Measurements from ENCODE around the gene GRK1. TPM values are rescaled to one million over a fixed set of nuclear protein-coding genes. Genes with fewer than 3 reads are reported as not detected.

The GRK1 gene
- total and polyA plus RNA-seq, 10 donors, result not detected

DNA sequence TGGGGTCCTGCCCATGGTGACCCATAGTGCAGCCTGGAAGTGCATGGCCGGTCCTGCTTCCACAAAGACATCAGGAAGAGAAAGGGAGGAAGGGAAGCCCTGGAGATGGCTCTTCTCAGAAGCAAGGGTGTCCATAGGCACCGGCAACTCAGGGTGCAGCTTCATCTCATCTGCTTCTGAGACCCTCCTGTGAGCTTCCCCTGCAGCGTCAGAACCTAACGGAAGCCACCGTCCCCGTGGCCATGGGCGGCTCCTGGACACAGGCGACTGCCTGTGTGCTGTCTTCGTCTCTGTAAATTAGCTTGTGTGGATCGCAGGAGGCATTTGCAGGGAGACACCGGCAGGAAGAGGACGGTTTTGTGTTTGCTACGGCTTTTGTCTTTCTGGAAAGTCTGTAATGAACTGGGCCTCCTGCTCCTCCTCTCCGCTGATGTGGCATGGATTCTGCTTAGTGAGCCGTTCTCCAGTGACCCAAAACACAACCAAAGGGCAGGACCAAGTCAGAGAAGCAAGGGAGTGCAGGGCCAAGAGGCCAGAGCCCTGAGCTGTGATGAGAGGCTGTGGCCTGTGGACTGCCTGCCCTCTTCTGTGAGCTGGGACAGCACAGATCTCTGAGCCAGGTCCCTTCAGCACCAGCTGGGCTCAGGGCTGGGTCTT is 11.5 kb upstream of the GRK1 start:
- peaks cover 0 to 19% (median 8%) of the 10 kb centered on the region in 6 donors for H3K4me1 ChIP-seq
- H3K9me3 ChIP-seq, result peaks cover 0 to 5% (median 2%) of the 10 kb centered on the region in 8 donors
- TF ChIP-seq POLR2A (IDR thresholded peaks at IDR 0.05) (no peak), POLR2AphosphoS5 (IDR thresholded peaks at IDR 0.05) (no peak), CTCF (IDR thresholded peaks at IDR 0.05 in 8 of 11, conservative IDR thresholded peaks at IDR 0.05 in 3 of 11) (no peak)
- intact Hi-C loops (cut with DNase I; ENCODE audit: low total_unique reads), result no loop called here
- no peak overlapping the region for H3K4me3 ChIP-seq
- H3K27me3 ChIP-seq (replicated peaks in 1 of 7), result peaks cover 0 to 15% (median 0%) of the 10 kb centered on the region in 7 donors
- 84 to 93% (median 87%) methylated on average over 15 of the region's 15 CpGs for WGBS, 5 donors
- peak; percentile 41 for DNase-seq
- H3K36me3 ChIP-seq, result no peaks in the 10 kb centered on the region
- no peak overlapping the region for H3K27ac ChIP-seq

- Histone ChIP-seq H3K4me1 (peaks cover 0 to 19% (median 8%) of the 10 kb centered on the region in 6 donors), H3K36me3 (no peaks in the 10 kb centered on the region), H3K27ac (no peak overlapping the region), H3K27me3 (replicated peaks in 1 of 7) (peaks cover 0 to 15% (median 0%) of the 10 kb centered on the region in 7 donors), H3K4me3 (no peak overlapping the region), H3K9me3 (peaks cover 0 to 11% (median 8%) of the 10 kb centered on the region in 8 donors)
- no peak for TF ChIP-seq POLR2A (IDR thresholded peaks at IDR 0.05)
- peak; percentile 62 for DNase-seq
- 88 to 94% (median 89%) methylated on average over 21 to 25 of the region's 25 CpGs for WGBS, 5 donors
- intact Hi-C loops (cut with DNase I; ENCODE audit: low total_unique reads), result no loop called here
These were observed 10.9 kb upstream of the GRK1 start for GRCh38 chr13:113656003-113656588.

DNA sequence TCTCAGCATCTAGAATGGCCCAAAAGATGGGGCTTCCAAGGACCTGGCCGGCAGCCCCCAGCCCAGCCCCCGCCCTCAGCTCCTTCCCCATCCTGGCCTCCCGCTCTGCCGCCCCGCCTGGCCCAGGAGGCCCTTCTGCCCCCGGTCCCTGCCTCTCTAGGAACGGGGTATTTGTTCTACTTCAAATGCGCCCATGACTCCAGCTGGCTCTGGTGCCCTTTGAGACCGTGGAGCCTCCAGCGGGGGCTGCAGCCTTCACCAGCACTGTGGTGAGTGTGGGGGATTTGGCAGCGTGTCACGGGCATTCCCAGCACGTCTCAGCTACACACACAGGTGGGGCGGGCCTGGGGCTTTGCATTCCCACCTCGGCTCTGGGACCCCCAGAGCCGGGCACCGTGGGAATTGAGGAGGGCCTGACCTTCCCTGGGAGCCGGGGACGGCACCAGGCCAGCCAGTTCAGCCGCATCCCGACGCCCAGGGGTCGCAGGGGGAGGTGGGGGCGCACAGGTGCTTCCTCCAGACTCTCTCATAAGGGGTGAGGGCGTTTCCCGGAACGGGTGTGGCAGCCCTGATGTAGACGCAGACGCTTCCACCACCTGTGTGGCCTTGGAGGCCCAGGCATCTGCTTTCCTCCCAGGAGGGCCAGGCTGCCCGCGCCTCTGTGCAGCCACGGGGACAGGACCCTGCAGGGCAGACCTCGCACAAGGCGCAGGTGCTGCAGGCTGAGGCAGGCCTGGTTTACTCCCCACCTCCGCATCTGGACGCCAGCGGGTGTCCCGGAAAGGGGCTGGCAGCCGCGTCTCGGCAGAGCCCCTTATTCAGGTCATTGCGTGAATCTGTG is 10.0 kb upstream of the GRK1 start:
- 76 to 93% (median 78%) methylated on average over 16 to 42 of the region's 42 CpGs for WGBS, 5 donors
- peaks cover 0 to 19% (median 8%) of the 10 kb centered on the region in 6 donors for H3K4me1 ChIP-seq
- intact Hi-C loops (cut with DNase I; ENCODE audit: low total_unique reads), result no loop called here
- no peak for TF ChIP-seq CTCF (IDR thresholded peaks at IDR 0.05 in 8 of 11, conservative IDR thresholded peaks at IDR 0.05 in 3 of 11)
- TF ChIP-seq POLR2A (IDR thresholded peaks at IDR 0.05), result no peak
- no peak for TF ChIP-seq POLR2AphosphoS5 (IDR thresholded peaks at IDR 0.05)
- peaks cover 0 to 15% (median 0%) of the 10 kb centered on the region in 7 donors for H3K27me3 ChIP-seq (replicated peaks in 1 of 7)
- no peaks in the 10 kb centered on the region for H3K36me3 ChIP-seq
- H3K27ac ChIP-seq, result no peak overlapping the region
- H3K4me3 ChIP-seq, result no peak overlapping the region
- H3K9me3 ChIP-seq, result peaks cover 0 to 21% (median 18%) of the 10 kb centered on the region in 8 donors
- DNase-seq, result peak; percentile 56

DNA sequence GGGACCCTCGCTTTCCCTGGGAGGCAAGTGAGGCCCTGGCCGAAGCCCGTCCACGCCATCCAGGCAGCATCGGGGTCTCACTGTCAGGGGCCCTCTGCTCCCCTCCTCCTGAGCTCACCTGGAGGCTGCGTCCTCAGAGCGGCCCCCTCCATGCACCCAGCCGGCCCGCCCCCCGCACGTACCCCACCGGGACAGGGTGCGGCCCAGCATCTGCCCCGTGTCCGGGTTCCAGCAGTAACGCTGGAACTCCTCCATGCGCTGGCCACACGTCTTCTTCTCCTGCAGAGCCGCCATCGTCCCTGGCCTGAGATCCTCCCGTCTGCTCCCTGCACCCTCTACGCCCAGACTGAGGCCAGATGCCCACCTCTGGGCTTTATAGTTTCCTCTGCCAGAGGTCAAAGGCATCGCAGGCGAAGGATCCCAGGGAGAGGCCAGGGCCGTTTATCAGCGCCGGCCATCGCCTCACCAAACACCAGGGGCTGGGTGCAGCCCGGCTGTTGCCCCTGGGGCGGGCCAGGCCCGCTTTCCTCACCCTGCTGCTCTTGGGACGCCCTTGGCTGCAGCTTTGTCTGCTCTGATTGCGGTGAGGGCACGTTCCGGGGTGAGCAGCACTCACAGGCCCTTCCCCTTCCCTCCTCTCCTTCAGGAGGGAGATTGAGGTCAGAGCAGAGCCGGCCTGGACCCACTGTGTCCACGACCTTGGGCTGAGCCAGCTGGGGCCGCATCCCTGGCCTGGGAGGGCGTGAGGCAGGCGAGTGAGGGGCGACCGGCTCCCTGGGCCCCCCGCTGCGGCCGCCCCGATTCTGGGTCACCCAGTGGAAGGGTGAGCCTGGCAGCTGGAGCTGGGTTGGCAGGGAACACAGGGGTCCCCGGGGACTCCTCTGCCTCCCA is 8.9 kb upstream of the GRK1 start, which contains the start of gene ATP4B:
Gene ATP4B, minus strand, starts transcription at position 348 of the 891 bp plus-strand sequence. Its CDS starts 54 bp downstream, at position 294.
- TF ChIP-seq CTCF (IDR thresholded peaks at IDR 0.05 in 8 of 11, conservative IDR thresholded peaks at IDR 0.05 in 3 of 11) (no peak), POLR2A (IDR thresholded peaks at IDR 0.05) (no peak), POLR2AphosphoS5 (IDR thresholded peaks at IDR 0.05) (no peak)
- H3K9me3 ChIP-seq, result peaks cover 0 to 26% (median 21%) of the 10 kb centered on the region in 8 donors
- H3K27me3 ChIP-seq (replicated peaks in 1 of 7), result peaks cover 0 to 15% (median 0%) of the 10 kb centered on the region in 7 donors
- WGBS, 5 donors, result 89 to 93% (median 90%) methylated on average over 20 to 47 of the region's 47 CpGs
- H3K4me1 ChIP-seq, result peaks cover 0 to 16% (median 8%) of the 10 kb centered on the region in 6 donors
- DNase-seq, result peak; percentile 61
- intact Hi-C loops (cut with DNase I; ENCODE audit: low total_unique reads), result no loop called here
- no peak within 1 kb of the TSS for H3K27ac ChIP-seq
- no peaks in the 10 kb centered on the region for H3K36me3 ChIP-seq
- H3K4me3 ChIP-seq, result no peak within 1 kb of the TSS
